IMR-90 (cell line): ENCODE results near the gene YLPM1. TPM values are rescaled to one million over a fixed set of nuclear protein-coding genes. Genes with fewer than 3 reads are reported as not detected.

Source experiments
- ATAC-seq: fragments of 200-7000 bp; cut with Tn5 transposase; 2 replicates; pipeline ENCODE4 v1.9.1; 2020; ENCODE audit warnings: low read depth, mild to moderate bottlenecking, moderate library complexity
- BruUV-seq: library from RNA; stranded (reverse); fragments of 400-500 nt; replicated peaks from 2 replicates; lab custom pipeline; 2021; lab: Mats Ljungman, UMichigan
- CTCF ChIA-PET: fragments of 300-600 bp; formaldehyde crosslinking; extraction: SDS; loops from one replicate; lab custom pipeline; 2021; ENCODE audit warnings: antibody characterized with exemption; lab: Yijun Ruan, JAX
- POLR2A ChIA-PET: fragments of 300-600 bp; sonication (Branson Sonifier 250); formaldehyde crosslinking; loops from one replicate; lab custom pipeline; 2022; ENCODE audit warnings: antibody characterized with exemption; ENCODE audit not compliant: unreplicated experiment; lab: Charles Lee
- DNase-seq: peaks from one replicate; pipeline ENCODE4 v3.0.0; 2013
- H2AFZ ChIP-seq: replicated peaks from 2 replicates; pipeline ENCODE3; 2013; ENCODE audit warnings: low read length, mild to moderate bottlenecking; ENCODE audit not compliant: poor library complexity
- H2AK5ac ChIP-seq: 2 replicates; pipeline ENCODE4 v1.6.1; 2013; ENCODE audit warnings: low read depth, low read length, inconsistent platforms
- H2AK9ac ChIP-seq: replicated peaks from 2 replicates; pipeline ENCODE3; 2013; ENCODE audit warnings: mild to moderate bottlenecking, low read depth, low read length, moderate library complexity; ENCODE audit not compliant: poor library complexity
- H2BK120ac ChIP-seq: 2 replicates; pipeline ENCODE4 v1.6.1; 2013; ENCODE audit warnings: low read depth, low read length, inconsistent platforms
- H2BK15ac ChIP-seq: 3 replicates; pipeline ENCODE4 v1.6.1; 2013; ENCODE audit warnings: low read depth, low read length, inconsistent platforms
- H2BK20ac ChIP-seq: 2 replicates; pipeline ENCODE4 v1.6.1; 2013; ENCODE audit warnings: low read depth, mild to moderate bottlenecking, inconsistent platforms, low read length, moderate library complexity
- H2BK5ac ChIP-seq: 2 replicates; pipeline ENCODE4 v1.6.1; 2013; ENCODE audit warnings: mild to moderate bottlenecking, low read depth, low read length, inconsistent platforms; ENCODE audit not compliant: poor library complexity, severe bottlenecking
- H3K14ac ChIP-seq: replicated peaks from 2 replicates; pipeline ENCODE4 v1.6.1; 2013; ENCODE audit warnings: low read depth, low read length, inconsistent platforms
- H3K18ac ChIP-seq: 2 replicates; pipeline ENCODE4 v1.6.1; 2013; ENCODE audit warnings: low read depth, low read length, control low read depth
- H3K23ac ChIP-seq: 2 replicates; pipeline ENCODE4 v1.6.1; 2013; ENCODE audit warnings: low read depth, low read length, inconsistent platforms
- H3K27ac ChIP-seq: 2 replicates; pipeline ENCODE4 v1.5.1; 2013; ENCODE audit warnings: mild to moderate bottlenecking, control low read depth, low read length; ENCODE audit not compliant: insufficient read depth
- H3K27me3 ChIP-seq: 2 replicates; pipeline ENCODE4 v1.6.1; 2013; ENCODE audit warnings: low read length; ENCODE audit not compliant: control insufficient read depth, insufficient read depth
- H3K36me3 ChIP-seq: 2 replicates; pipeline ENCODE4 v1.6.1; 2013; ENCODE audit warnings: low read length, mixed read lengths; ENCODE audit not compliant: control insufficient read depth, insufficient read depth
- H3K4ac ChIP-seq: 2 replicates; pipeline ENCODE4 v1.6.1; 2013; ENCODE audit warnings: low read depth, low read length, inconsistent platforms
- H3K4me1 ChIP-seq: 2 replicates; pipeline ENCODE4 v1.6.1; 2013; ENCODE audit warnings: low read length, mixed read lengths; ENCODE audit not compliant: control insufficient read depth, insufficient read depth
- H3K4me2 ChIP-seq: 2 replicates; pipeline ENCODE4 v1.6.1; 2013; ENCODE audit warnings: low read depth, mild to moderate bottlenecking, control low read depth, low read length, moderate library complexity
- H3K4me3 ChIP-seq: 2 replicates; pipeline ENCODE4 v1.5.1; 2013; ENCODE audit warnings: low read depth, mild to moderate bottlenecking, control low read depth, low read length, moderate library complexity; ENCODE audit not compliant: insufficient read depth
- H3K56ac ChIP-seq: 2 replicates; pipeline ENCODE4 v1.6.1; 2013; ENCODE audit warnings: low read length, inconsistent platforms; ENCODE audit not compliant: insufficient read depth; ENCODE audit errors: extremely low read depth
- H3K79me1 ChIP-seq, 2 experiments: 2 replicates each; pipeline ENCODE4 v1.6.1; 2013; ENCODE audit warnings: low read length in 2 of 2, inconsistent platforms in 1 of 2, low read depth in 1 of 2
- H3K9ac ChIP-seq: 2 replicates; pipeline ENCODE4 v1.6.1; 2013; ENCODE audit warnings: low read depth, low read length, control low read depth
- H3K9me1 ChIP-seq: 2 replicates; pipeline ENCODE4 v1.6.1; 2013; ENCODE audit warnings: low read length, inconsistent platforms; ENCODE audit not compliant: insufficient read depth
- H3K9me3 ChIP-seq: 2 replicates; pipeline ENCODE4 v1.6.1; 2013; ENCODE audit warnings: low read length; ENCODE audit not compliant: control insufficient read depth, insufficient read depth
- H4K20me1 ChIP-seq: 2 replicates; pipeline ENCODE4 v1.6.1; 2013; ENCODE audit warnings: low read length, inconsistent platforms; ENCODE audit not compliant: insufficient read depth
- H4K5ac ChIP-seq: 2 replicates; pipeline ENCODE4 v1.6.1; 2013; ENCODE audit warnings: mild to moderate bottlenecking, low read depth, low read length, control low read depth
- H4K8ac ChIP-seq, 2 experiments: 2 replicates each; pipeline ENCODE4 v1.6.1; 2013; ENCODE audit warnings: low read depth in 2 of 2, low read length in 2 of 2, control low read depth in 1 of 2, inconsistent platforms in 1 of 2
- H4K91ac ChIP-seq: 2 replicates; pipeline ENCODE4 v1.6.1; 2013; ENCODE audit warnings: low read depth, low read length, inconsistent platforms; ENCODE audit not compliant: insufficient read depth
- BHLHE40 ChIP-seq: fragments of 150-350 bp; IDR thresholded peaks from 2 replicates; pipeline ENCODE4 v1.6.1; 2016; ENCODE audit warnings: mild to moderate bottlenecking, low read depth, low read length
- CEBPB ChIP-seq: IDR thresholded peaks from 2 replicates; pipeline ENCODE4 v1.6.1; 2012; ENCODE audit warnings: low read depth, low read length, improper control_type of control experiment
- CHD1 ChIP-seq: IDR thresholded peaks from 2 replicates; pipeline ENCODE4 v1.6.1; 2012; ENCODE audit warnings: low read depth, low read length, improper control_type of control experiment
- CTCF ChIP-seq: conservative IDR thresholded peaks from 2 replicates; pipeline ENCODE4 v1.5.1; 2012; ENCODE audit warnings: mild to moderate bottlenecking, low read depth, low read length, improper control_type of control experiment
- FOS ChIP-seq: fragments of 150-350 bp; IDR thresholded peaks from 2 replicates; pipeline ENCODE4 v1.6.1; 2016; ENCODE audit warnings: low read depth, low read length
- MAFK ChIP-seq: IDR thresholded peaks from 2 replicates; pipeline ENCODE4 v1.6.1; 2012; ENCODE audit warnings: low read depth, low read length, improper control_type of control experiment
- NFE2L2 ChIP-seq: fragments of 150-350 bp; IDR thresholded peaks from 2 replicates; pipeline ENCODE4 v1.6.1; 2016; ENCODE audit warnings: low read depth, mild to moderate bottlenecking, low read length
- POLR2A ChIP-seq: IDR thresholded peaks from 2 replicates; pipeline ENCODE4 v1.6.1; 2012; ENCODE audit warnings: mild to moderate bottlenecking, low read depth, low read length
- RAD21 ChIP-seq: IDR thresholded peaks from 2 replicates; pipeline ENCODE4 v1.6.1; 2012; ENCODE audit warnings: low read length, improper control_type of control experiment
- RCOR1 ChIP-seq: IDR thresholded peaks from 2 replicates; pipeline ENCODE4 v1.6.1; 2012; ENCODE audit warnings: mild to moderate bottlenecking, low read length, improper control_type of control experiment; ENCODE audit not compliant: insufficient replicate concordance
- RFX5 ChIP-seq: IDR thresholded peaks from 2 replicates; pipeline ENCODE4 v1.8.0; 2012; ENCODE audit warnings: low read depth, mild to moderate bottlenecking, low read length, moderate library complexity
- SMC3 ChIP-seq: fragments of 150-350 bp; IDR thresholded peaks from 2 replicates; pipeline ENCODE4 v1.6.1; 2016; ENCODE audit warnings: low read depth, mild to moderate bottlenecking, antibody characterized with exemption, low read length, moderate library complexity
- WGBS, 2 experiments: methylation state at CpG; one replicate each; pipeline versions ENCODE4 v1.1.5 to v1.1.7; 2013; ENCODE audit warnings: missing lambda C conversion rate in 2 of 2; ENCODE audit not compliant: insufficient read length in 1 of 2; ENCODE audit errors: extremely low coverage in 2 of 2; 5-methylcytosine and 5-hydroxymethylcytosine counted together
- dilution Hi-C: fragments of 300-500 bp; cut with HindIII; formaldehyde crosslinking; loops from one replicate; pipeline ENCODE4 v1.14.3; 2018; ENCODE audit warnings: low sequenced_read_pairs; ENCODE audit not compliant: unreplicated experiment
- in situ Hi-C: fragments of 300-500 bp; cut with MboI; formaldehyde crosslinking; loops from 3 replicates; pipeline ENCODE4 v1.14.3; 2019; ENCODE audit warnings: low sequenced_read_pairs, inconsistent platforms, mixed read lengths
- intact Hi-C: fragments of 100-400 bp; cut with micrococcal nuclease; formaldehyde crosslinking; loops from 2 replicates; pipeline ENCODE4 v1.10.0; 2022
- polyA plus RNA-seq, 3 experiments: library from polyadenylated mRNA; depleted of rRNA; stranded (reverse); fragments of >200 nt; gene quantifications; 2 replicates each; pipeline ENCODE4 v1.2.3, GENCODE V29; 2012; ENCODE audit warnings: low replicate concordance in 1 of 3
- total RNA-seq: library from RNA; depleted of rRNA; stranded (reverse); fragments of >200 nt; gene quantifications from 2 replicates; pipeline ENCODE4 v1.2.3, GENCODE V29; 2012
- TF ChIP-seq, protein P1 (sequence below): fragments of 150-350 bp; IDR thresholded peaks from 2 replicates; pipeline ENCODE4 v1.6.1; 2017; ENCODE audit warnings: mild to moderate bottlenecking, antibody characterized with exemption, low read length, low read depth
- TF ChIP-seq, protein P2 (sequence below): fragments of 150-350 bp; IDR thresholded peaks from 2 replicates; pipeline ENCODE4 v1.6.1; 2016; ENCODE audit warnings: low read depth, mild to moderate bottlenecking, low read length, moderate library complexity, borderline replicate concordance

YLPM1 gene
- total and polyA plus RNA-seq, 2 of the 4 experiments (the other 2 are of a cell fraction): 8.2 to 19.7 TPM

DNA sequence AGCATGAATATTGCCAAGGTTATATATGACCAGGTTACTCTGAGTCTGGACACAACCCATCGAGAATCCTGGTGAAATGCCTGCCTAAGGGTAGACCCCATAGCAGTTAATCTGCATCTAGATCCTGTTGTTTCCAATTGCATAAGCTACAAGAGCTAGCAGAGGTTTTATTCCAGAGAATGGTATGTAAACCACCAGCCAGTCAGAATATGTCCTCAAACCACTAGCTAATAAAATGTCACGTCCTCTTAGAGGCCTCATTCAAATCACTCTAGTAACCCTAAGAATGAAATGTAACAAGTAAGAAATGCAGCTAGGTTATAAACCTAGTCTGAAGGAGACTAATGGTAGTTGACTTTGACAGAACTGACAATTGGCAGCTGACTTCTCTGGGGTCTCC is 9.0 kb upstream of the YLPM1 start:
- peak overlapping the region; percentile 46; the same call in 1 of the 2 replicates for H3K4me2 ChIP-seq
- peak overlapping the region; percentile 36 for H2BK5ac ChIP-seq
- BruUV-seq: no TSS peak
- H3K18ac ChIP-seq: no peak overlapping the region
- no peaks in the 10 kb centered on the region for H3K27me3 ChIP-seq
- no peak overlapping the region for H4K8ac ChIP-seq
- H3K14ac ChIP-seq: no peak overlapping the region
- DNase-seq (peak; percentile 13), ATAC-seq (peak; percentile 59)
- no peak overlapping the region for H2BK120ac ChIP-seq
- in situ Hi-C loops (no loop called here), dilution Hi-C loops (no loop called here), intact Hi-C loops (no loop called here)
- no peak overlapping the region for H2AFZ ChIP-seq
- H3K79me1 ChIP-seq: no peaks in the 10 kb centered on the region
- no peak overlapping the region for H3K4me3 ChIP-seq
- no peak overlapping the region for H3K56ac ChIP-seq
- no peak overlapping the region for H2BK20ac ChIP-seq
- H3K4ac ChIP-seq: no peak overlapping the region
- H2BK15ac ChIP-seq: no peak overlapping the region
- POLR2A ChIA-PET: no interaction called here
- H3K4me1 ChIP-seq: peaks cover 2% of the 10 kb centered on the region; the same call in 1 of the 2 replicates
- H4K20me1 ChIP-seq: no peaks in the 10 kb centered on the region
- no peak overlapping the region for H4K91ac ChIP-seq
- H3K36me3 ChIP-seq: no peaks in the 10 kb centered on the region
- no peak overlapping the region for H2AK9ac ChIP-seq
- TF ChIP-seq POLR2A: no peak
- TF ChIP-seq, protein P1, sequence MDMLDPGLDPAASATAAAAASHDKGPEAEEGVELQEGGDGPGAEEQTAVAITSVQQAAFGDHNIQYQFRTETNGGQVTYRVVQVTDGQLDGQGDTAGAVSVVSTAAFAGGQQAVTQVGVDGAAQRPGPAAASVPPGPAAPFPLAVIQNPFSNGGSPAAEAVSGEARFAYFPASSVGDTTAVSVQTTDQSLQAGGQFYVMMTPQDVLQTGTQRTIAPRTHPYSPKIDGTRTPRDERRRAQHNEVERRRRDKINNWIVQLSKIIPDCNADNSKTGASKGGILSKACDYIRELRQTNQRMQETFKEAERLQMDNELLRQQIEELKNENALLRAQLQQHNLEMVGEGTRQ: no peak
- TF ChIP-seq, protein P2, sequence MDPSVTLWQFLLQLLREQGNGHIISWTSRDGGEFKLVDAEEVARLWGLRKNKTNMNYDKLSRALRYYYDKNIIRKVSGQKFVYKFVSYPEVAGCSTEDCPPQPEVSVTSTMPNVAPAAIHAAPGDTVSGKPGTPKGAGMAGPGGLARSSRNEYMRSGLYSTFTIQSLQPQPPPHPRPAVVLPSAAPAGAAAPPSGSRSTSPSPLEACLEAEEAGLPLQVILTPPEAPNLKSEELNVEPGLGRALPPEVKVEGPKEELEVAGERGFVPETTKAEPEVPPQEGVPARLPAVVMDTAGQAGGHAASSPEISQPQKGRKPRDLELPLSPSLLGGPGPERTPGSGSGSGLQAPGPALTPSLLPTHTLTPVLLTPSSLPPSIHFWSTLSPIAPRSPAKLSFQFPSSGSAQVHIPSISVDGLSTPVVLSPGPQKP: no peak
- no peak for TF ChIP-seq SMC3
- no peak for TF ChIP-seq MAFK
- no peak for TF ChIP-seq NFE2L2
- no peak for TF ChIP-seq RAD21
- no peak for TF ChIP-seq FOS
- no peak for TF ChIP-seq CTCF
- no peak for TF ChIP-seq CHD1
- no peak for TF ChIP-seq RCOR1
- TF ChIP-seq BHLHE40: no peak
- no peak for TF ChIP-seq CEBPB
- no peak for TF ChIP-seq RFX5
- H3K9me1 ChIP-seq: no peaks in the 10 kb centered on the region
- H3K23ac ChIP-seq: no peak overlapping the region
- no peak overlapping the region for H2AK5ac ChIP-seq
- CTCF ChIA-PET: interaction anchor here (1.2 kb wide), 1 partner anchor 9 kb away, joined by 3 read pairs; the partner anchor contains the start of gene YLPM1
- WGBS, 2 experiments: 57% methylated on average over 1 of the region's 2 CpGs; no CpG with 5 or more reads in 1 of the 2 experiments
- no peak overlapping the region for H4K5ac ChIP-seq
- no peak overlapping the region for H3K9ac ChIP-seq
- peaks cover 3% of the 10 kb centered on the region; the same call in 1 of the 2 replicates for H3K9me3 ChIP-seq
- no peak overlapping the region for H3K27ac ChIP-seq
